GM19239 (cell line): ENCODE data around the gene BRPF3.

ENCODE experiments used
- DNase-seq: peaks from one replicate; pipeline ENCODE4 v3.0.0; 2011; ENCODE audit warnings: low spot score; ENCODE audit not compliant: insufficient read length
- FAIRE-seq: peaks from 2 replicates; lab custom pipeline; 2011; peaks lifted over from hg19 to GRCh38; lab: Jason Lieb, UNC

The BRPF3 gene

GRCh38 chr6:36196113-36196879 lies at the start of gene BRPF3:
Gene BRPF3 (plus strand): TSS chr6:36196744. CDS start chr6:36200323, 3,579 bp downstream.
- FAIRE-seq (peak; percentile 40), DNase-seq (peak; percentile 69)

DNA sequence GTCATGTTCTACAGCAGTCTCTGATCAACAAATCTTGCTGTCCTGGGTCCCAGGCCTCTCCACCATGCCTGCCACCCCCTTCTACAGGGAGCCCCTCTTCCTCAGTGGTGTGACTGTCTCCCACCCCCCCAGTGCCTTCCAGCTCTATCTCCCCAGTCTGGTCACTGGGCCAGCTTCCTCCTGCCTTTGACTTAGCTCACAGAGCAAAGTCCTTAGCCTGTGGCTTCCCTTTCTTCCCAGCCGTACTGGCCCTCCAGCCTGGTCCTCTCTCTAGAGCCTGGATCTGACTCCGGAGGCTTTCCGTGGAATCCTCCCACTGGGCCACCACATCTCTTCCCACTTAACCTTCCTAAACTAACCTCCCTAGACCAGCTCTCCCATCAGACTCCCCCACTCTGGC lies 49.2 kb upstream of the BRPF3 start:
- FAIRE-seq (no peak), DNase-seq (no peak)

GRCh38 chr6:36149476-36149875 lies 47.1 kb upstream of the BRPF3 start:
- FAIRE-seq (no peak), DNase-seq (no peak)

- DNase-seq (no peak), FAIRE-seq (no peak)
Observed at GRCh38 chr6:36150283-36150682, 46.3 kb upstream of the BRPF3 start.

DNA sequence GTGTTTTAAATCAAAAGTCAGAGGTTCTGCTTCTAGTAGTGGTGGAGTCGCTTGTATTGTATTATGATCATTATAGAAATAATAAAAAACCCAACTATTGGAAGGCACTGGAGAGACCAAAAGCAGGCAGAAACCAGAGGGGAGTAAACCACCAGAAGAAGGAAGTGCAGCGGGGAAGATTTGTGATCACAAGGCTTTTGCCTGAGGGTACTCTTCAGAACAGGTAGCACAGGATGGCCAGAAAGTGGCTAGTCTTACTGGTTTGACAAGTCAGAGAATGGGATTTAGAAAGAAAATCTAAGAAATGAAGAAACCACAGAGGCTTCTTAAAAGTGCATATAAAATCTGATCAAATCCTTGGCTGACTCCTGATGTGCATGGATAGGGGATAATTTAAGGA lies 42.3 kb upstream of the BRPF3 start:
- FAIRE-seq: no peak
- DNase-seq: no peak

- FAIRE-seq (no peak), DNase-seq (no peak)
Observed at GRCh38 chr6:36155662-36156061, 40.9 kb upstream of the BRPF3 start.

DNA sequence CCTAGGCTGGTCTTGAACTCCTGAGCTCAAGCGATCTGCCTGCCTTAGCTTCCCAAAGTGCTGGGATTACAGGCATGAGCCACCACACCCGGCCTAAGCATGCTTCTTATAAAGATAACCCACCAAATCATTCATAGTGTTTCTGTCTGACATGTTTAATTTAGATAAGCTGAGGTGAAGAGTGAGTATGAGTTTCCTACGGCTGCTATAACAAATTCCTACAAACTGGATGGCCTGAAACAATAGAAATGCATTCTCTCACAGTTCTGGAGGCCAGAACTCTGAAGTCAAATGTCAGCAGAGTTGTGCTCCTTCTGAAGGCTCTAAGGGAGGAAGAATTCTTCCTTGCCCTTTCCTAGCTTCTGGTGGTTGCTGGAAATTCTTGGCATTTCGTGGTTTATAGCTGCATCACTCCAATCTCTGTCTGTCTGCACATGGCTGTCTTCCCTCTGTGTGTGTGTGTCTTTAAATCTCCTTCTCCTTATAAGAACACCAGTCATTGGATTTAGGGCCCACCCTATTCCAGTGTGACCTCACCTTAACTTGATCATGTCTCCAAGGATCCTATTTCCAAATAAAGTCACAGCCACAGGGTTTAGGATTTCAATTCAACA lies 36.3 kb upstream of the BRPF3 start:
- no peak for FAIRE-seq
- DNase-seq: no peak

DNA sequence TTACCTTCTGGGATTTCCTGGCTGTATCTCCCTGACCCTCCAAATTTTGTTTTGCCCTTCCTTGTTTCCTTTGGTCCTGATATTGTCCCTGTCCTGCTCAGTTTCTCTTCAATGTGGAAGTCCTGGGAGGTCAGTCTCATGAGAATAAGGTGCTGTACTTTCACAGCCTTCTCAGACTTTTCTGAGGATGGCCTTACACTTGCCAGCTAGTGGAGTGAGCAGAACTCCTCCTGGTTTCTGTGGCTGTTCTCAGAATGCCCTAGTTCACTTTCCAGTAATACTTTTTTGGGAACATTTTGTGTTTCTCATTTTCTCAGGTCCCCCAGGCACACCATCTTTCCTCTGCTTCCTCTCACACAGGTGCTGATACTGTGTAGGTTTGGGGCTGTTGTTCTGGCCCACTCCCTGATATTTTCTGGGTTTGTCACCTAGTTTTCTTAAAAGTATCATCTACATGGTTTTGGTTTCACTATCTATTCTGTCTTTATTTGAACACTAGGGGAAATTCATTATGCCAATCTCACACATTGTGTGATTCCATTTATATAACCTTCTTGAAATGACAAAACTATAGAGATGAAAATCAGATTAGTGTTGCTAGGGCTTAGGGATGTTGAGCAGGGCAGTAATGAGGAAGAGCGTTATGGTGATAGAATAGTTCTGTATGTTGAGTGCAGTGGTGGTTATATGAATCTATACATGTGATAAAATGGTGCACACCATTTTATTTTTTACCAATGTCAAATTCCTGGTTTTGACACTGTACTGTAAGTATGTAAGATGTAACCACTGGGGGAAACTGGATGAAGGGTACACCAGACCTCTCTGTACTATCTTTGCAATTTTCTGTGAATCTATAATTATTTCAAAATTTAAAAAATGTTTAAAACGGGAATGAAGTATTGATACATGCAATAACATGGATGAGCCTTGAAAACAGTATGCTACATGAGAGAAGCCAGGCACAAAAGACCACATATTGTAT lies 27.2 kb upstream of the BRPF3 start:
- no peak for DNase-seq
- FAIRE-seq: peak; percentile 63

- FAIRE-seq: no peak
- no peak for DNase-seq
Observed at GRCh38 chr6:36170704-36171103, 25.8 kb upstream of the BRPF3 start.

- DNase-seq (no peak), FAIRE-seq (peak; percentile 88)
Observed at GRCh38 chr6:36171573-36171972, 25.0 kb upstream of the BRPF3 start.

GRCh38 chr6:36177166-36177565 lies 19.4 kb upstream of the BRPF3 start:
- no peak for DNase-seq
- no peak for FAIRE-seq

GRCh38 chr6:36178544-36178943 lies 18.0 kb upstream of the BRPF3 start:
- FAIRE-seq: no peak
- no peak for DNase-seq

GRCh38 chr6:36180126-36180525 lies 16.4 kb upstream of the BRPF3 start:
- no peak for FAIRE-seq
- no peak for DNase-seq

GRCh38 chr6:36184311-36184710 lies 12.2 kb upstream of the BRPF3 start:
- FAIRE-seq: no peak
- DNase-seq: no peak

DNA sequence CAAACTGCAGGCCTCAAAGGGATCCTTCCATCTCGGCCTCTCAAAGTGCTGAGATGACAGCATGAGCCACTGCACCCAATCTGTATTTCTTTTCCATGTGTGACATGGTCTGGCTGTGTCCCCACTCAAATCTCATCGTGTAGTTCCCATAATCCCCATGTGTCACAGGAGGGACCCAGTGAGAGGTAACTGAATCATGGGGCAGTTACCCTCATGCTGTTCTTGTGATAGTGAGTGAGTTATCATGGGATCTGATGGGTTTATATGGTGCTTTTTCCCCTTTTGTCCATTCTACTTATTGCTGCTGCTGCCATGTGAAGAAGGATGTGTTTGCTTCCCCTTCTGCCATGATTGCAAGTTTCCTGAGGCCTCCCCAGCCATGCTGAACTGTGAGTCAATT lies 10.3 kb upstream of the BRPF3 start:
- no peak for DNase-seq
- no peak for FAIRE-seq

DNA sequence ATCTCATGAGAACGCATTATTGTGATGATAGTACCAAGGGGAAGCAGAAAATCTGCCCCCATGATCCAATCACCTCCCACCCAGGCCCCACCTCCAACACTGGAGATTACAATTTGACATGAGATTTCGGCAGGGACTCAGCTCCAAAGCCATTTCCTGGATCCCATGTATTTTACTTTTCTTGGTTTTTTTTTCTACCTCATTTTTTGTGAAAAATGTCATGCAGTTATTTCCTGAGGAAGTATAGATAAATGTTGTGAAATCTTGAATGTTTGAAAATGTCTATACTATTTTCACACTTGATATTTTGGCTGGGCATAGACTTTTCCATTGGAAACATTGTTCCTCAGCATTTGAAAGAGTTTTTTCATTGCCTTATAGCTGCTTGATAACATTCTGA lies 9.1 kb upstream of the BRPF3 start:
- DNase-seq (no peak), FAIRE-seq (no peak)

GRCh38 chr6:36195471-36196112 lies 952 bp upstream of the BRPF3 start:
- FAIRE-seq: no peak
- DNase-seq: no peak

GRCh38 chr6:36196880-36197548 lies 470 bp downstream of the BRPF3 start:
- peak; percentile 98 for FAIRE-seq
- DNase-seq: peak; percentile 99

DNA sequence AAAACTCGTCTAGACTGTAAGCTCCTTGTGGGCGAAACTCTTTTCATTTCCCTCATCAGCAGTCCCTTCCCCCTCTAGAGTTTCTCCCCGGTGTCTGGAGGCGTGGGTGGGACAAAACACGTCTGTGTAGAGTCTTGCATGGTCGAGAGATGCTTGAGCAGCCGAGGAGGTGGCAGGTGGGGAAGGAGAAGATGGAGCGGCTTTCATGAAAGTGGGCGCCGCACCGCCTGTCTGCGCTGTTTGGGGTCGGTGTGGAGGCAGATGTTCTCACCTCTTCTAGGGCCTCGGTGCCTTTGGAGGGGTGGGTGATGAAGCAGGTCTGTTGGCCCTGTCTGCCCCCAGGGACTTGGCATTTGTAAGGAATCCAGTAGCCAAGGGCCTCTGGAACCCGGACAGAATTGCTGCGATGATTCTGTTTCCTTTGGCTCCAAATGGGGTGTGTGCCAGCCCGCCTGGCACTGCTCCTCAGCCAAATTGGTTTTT lies 1.2 kb downstream of the BRPF3 start:
- FAIRE-seq: peak; percentile 57
- no peak for DNase-seq

- FAIRE-seq (no peak), DNase-seq (no peak)
Observed at GRCh38 chr6:36198986-36199385, 2.4 kb downstream of the BRPF3 start.
